Limb (tissue), 2 donors: ENCODE data around the gene CFAP97.
A peak's percentile ranks its signal among the peaks of the same experiment; 100 is the strongest.
"Not testable (repeated sequence)": the region's sequence is repeated elsewhere in the genome, so short reads cannot be mapped to it uniquely, and the experiment has no call there.

Experiments
- DNase-seq, 2 donors: peaks; one replicate each; pipeline ENCODE4 v3.0.0-alpha.2; 2016; ENCODE audit errors: extremely low spot score in 2 of 2

The CFAP97 gene

DNA sequence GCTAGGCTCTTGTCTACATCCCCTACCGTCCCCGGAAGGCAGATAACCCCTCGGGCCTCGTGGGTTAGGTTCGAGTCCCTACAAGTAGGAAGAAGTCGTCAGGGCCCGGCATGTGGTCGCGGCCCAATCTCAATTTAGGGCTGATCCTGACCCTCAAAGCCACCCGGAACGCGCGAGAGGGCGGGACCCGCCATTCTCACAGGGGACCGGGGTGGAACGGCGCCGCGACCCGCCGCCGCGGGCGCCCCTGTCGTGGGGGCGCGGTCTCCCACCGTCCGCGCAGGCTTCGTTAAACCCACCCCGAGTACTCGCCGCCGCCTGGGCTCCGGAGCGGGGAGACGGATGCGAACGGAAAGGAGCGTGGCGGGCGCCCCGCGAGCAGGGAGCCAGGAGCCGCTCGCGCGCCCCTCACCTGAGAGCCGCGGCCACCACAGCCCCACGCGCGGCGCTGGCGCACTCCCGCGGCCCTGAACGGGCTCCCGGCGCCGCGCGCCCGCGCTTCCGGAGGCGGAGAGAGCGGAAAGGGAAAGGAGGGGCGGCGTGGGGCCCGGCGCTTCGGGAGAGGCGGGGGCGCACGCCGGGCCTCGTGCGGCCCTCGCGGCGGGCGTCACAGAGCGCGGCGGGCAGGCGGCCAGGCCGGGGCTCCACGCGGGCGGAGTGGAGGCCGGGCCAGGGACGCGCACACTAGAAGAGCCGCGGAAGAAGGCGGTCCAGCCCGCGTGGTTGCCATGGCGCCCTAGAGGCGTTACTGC is at the start of gene CFAP97:
CFAP97 (minus strand) TSS at position 515 of the 752 bp plus-strand sequence. CDS start 12,804 bp downstream, outside the sequence.
- peak; percentile 90 to 92 for DNase-seq

DNA sequence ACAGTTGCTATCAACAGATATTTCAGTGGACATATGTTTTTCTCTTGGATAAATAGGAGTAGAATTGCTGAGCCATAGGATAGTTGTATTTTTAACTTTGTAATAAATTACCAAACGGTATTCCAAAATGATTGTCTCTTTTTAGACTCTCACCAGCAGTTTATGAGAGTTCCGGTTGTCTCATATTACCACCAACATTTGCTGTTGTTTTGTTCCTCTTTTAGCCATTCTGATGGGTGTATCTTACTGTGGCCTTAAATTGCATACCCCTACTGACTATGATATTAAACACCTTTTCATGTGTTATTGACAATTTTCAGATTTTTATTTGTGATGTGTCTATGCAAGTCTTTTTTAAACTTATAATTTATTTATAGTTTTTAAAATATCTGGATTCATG is 45.3 kb upstream of the CFAP97 start:
- no peak for DNase-seq

DNA sequence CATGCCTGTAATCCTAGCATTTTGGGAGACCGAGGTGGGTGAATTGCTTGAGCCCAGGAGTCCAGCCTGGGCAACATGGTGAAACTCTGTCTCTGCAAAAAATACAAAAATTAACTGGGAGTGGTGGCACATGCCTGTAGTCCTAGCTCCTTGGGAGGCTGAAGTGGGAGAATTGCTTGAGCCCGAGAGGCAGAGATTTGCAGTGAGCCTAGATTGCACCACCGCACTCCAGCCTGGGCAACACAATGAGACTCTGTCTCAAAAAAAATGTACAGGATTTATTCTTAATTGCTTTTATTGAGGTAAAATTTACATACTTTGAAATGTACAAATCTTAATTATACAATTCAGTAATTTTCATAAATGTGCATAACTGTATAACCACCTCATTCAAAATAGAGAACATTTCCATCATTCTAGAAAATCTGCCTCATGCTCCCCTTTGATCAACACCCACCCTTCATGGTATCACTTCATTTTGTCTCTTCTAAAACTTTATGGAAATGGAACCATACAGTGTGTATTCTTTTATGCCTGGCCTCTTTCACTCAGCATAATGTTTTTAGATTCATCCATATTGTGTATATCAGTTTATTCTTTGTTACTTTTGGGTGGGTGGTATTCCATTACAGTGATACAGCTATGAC is 44.7 kb upstream of the CFAP97 start:
- no peak for DNase-seq

DNA sequence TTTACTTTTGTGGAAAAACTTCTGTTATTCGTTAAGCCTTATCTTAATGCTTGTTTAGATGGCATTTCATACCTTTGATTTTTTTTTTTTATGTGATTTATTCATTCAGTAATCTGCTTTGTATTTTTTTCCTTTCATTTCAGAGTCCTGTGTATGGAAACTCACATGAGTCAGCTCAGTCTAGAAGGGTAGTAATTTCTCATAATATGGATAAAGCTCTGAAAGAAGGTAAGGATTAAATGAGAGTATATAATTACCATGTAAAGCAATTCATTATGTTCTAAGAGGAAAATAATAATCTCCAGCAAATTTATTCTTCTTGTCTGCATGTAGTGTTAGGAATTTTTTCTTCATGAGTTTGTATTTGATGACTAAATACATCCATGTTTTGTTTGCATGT is 43.4 kb upstream of the CFAP97 start:
- DNase-seq = no peak

DNA sequence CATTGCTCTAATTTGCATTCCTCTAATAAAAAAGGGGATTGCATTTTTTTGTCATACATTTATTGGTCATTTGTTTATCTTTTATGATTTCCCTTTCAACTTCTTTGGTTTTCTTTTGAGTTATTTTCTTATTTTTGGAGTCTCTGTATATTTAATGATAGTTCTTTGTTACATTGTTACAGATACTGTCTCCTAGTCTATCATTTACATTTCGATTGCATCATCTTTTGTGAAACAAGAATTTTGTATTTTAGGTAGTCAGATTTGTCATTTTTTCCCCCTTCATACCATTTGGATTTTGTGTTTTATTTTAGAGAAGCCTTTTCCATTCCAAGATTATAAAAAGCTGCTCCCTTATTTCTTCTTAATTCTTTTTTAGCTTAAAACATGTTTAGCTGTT is 42.7 kb upstream of the CFAP97 start:
- no peak for DNase-seq

DNA sequence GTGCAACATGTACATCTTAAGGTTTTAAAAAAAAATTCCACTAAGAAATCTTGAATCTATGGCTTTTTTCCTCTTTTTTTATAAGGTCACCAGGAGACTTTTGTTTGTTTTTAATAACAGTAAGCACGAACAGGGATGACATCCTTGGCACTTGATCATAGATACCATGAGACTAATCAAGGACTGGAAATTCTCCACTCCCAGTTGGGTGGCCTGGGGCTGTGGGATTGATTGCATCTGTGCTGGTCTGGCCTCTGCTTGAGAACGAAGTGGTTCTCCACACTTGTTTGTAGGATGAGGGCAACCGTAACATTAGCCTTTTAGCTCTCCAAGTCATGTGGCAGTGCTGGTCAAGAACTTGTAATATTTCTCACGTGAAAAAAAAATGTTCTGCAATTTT is 41.0 kb upstream of the CFAP97 start:
- no peak for DNase-seq

DNA sequence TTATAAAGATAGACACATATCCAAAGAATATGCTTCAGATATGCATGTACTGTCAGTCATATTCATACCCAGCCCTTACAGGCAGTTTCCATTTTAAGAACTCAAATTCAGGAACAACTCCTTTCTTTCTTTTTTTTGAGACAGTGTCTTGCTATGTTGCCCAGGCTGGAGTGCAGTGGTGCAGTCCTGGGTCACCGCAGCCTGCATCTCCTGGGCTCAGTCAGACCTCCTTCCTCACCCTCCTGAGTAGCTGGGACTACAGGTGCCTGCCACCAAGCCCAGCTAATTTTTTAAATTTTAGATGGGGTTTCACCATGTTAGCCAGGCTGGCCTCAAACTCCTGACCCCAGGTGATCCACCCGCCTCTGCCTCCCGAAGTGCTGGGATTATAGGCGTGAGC is 40.1 kb upstream of the CFAP97 start:
- no peak for DNase-seq

DNA sequence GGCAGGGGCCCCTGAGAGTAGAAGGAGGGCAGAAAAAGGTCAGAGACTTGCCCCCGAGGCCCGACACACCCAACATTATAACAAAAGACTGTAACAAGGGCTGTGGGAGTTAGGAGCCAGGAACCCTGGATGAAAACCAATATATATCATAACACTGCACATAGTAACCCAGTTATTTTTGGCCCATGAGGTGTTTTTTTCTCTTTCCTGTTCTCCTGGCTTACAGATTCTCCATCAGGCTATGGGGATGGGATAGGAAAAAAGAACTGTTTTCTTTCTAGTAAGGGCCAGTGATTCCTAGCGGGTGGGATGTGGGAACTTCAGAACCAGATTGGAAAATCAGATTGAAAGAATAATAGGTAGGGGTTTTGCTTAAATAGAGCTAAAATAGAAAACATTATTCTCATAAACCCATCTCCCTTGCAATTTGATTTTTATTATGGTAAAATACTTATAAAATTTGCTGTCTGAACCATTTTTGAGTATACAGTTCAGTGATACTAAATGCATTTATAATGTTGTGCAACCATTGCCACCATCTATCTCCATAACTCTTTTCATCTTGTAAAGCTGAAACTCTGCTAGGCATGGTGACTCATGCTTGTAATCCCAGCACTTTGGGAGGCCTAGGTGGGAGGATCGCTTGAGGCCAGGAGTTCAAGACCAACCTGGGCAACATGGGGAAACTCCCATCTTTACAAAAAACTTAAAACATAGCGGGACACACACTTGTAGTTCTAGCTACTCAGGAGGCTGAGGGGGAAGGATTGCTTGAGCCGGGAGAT is 39.1 kb upstream of the CFAP97 start:
- DNase-seq = no peak

DNA sequence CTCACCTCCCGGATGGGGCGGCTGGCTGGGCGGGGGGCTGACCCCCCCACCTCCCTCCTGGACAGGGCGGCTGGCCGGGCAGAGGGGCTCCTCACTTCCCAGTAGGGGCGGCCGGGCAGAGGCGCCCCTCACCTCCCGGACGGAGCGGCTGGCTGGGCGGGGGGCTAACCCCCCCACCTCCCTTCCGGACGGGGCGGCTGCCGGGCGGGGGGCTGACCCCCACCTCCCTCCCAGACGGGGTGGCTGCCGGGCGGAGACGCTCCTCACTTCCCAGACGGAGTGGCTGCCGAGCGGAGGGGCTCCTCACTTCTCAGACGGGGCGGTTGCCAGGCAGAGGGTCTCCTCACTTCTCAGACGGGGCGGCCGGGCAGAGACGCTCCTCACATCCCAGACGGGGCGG is 36.7 kb upstream of the CFAP97 start:
- DNase-seq = not testable (repeated sequence)

DNA sequence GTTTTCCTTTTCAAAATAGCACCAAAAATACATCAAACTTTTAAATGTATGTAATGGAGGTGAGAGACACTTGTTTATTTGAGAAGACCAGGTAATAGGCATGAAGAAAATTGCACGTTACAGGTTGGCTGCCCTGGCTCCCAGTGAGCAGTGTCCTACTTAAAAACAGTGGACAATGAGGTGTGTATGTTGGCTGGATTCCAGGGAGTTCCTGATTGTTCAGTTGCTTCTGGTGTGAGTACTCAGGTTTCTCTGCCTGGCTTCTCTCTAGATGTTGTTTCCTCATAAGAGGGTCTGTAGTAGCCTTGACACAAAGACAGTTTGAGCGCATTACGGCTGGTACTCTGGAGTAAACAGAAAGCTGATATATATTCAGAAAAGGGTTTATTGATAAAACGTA is 35.0 kb upstream of the CFAP97 start:
- DNase-seq = no peak

DNA sequence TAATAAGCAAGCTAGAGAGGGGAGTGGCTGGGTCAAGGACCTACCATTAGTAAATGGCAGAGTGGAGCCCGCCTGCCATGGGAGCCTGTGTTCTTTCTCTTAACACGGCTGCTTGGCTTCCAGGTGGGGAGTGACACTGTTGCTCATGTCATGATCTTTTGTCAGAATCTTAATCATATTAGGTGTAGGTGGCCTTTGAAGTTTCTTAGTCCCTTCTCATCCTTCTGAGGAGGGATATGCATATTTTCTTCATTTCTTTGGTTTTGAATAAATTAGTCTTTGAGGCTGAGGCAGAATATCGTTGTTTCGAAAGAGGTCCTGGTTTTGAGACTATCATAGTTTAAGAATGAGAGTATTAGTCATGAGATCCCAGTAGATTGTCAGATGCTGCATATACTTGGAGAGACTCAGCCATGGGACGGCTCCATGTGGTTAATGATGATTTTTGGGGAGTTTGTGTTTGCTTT is 34.4 kb upstream of the CFAP97 start:
- no peak for DNase-seq

DNA sequence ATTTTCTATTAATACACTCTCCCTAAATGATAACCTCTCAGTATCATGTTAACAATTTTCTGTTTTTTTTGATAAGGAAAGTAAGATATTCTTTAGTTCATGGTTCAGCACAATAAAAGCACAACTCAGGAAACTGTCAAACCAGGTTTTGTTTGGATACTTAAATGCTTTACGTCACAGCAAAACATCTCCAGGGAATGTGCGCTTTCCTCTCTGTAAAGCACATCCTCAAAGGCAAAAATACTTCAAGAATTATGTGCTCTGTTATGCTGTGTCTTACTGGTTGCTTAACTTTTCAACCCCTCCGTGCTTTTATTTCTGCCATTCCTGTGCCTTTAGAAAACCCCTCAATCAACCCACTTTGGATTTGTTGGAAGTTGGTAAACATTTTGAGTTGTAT is 33.4 kb upstream of the CFAP97 start:
- no peak for DNase-seq

DNA sequence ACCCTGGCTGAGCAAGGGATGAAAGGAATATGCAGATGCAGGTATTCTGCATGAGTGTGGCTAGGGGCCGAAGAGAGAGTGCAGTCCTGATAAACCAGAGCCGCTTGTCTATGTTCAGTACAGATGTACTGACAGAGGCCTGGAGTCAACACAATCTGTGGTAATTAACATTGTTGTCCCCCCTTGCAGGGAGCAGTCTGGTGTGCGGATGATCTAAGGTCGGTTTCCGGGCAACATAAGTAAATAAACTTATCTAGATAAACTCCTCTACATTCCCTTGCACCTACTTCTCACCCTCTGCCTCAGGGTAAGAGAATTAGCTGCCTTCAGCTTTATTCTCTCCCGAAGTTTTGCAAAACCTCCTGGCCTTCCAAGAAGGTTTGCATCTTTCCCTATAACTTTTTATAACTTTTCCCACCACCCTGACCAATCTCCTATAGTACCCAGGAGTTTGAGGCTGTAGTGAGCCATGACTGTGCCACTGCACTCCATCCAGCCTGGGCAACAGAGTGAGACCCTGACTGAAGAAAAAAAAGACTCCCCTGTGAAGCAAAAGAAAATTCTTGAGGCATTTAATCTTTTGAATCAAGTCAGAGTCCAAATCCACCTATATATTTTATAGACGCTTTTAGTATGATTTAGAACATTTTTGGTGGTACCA is 32.2 kb upstream of the CFAP97 start:
- no peak for DNase-seq

DNA sequence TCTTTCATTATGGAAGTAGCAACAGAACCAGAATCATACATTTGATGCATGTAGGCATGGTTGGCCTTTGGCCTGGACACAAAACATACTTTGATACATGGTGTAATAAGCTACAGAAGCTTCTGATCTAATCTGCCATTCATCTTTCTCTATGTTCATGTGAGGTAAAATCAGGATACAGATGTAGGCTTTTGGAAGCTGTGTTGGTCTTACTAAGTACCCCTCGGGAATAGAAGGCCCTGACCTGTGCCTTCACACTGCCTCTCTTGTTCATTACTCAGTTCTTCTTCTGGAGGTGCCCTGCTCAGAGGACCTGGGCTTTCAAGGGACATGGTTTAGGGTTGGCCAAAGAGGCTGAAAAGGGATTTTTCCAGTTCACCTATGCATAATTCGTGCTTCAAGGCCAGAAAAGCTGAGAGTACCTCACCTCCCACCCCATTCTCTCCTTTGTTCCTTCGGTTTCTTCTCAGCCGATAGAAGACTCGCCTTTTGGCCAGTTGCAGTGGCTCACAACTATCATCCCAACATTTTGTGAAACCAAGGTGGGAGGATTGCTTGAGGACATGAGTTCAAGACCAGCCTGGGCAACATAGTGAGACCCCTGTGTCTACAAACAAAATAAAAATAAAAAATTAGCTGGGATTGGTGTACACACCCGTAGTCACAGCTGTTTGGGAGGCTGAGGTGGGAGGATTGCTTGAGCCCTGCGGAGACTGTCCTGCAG is 31.5 kb upstream of the CFAP97 start:
- no peak for DNase-seq

DNA sequence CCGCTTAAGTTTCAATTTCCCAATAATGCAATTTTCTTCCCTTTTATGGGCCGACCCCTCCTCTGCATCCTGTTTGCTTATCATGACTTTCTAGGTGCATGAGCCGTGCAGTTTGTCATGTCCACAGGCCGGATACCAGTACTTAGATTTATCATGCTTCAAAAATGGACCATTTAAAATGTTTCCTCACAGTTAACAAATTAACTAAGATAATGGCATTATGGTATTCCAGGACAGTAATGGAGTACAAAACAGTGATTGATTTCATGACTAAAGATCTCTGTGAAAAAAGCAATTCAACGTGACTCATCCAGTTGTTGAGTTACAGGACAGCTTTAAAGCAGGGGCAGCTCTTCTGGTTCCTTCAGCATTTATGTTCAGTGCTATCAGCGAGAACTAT is 28.6 kb upstream of the CFAP97 start:
- no peak for DNase-seq

DNA sequence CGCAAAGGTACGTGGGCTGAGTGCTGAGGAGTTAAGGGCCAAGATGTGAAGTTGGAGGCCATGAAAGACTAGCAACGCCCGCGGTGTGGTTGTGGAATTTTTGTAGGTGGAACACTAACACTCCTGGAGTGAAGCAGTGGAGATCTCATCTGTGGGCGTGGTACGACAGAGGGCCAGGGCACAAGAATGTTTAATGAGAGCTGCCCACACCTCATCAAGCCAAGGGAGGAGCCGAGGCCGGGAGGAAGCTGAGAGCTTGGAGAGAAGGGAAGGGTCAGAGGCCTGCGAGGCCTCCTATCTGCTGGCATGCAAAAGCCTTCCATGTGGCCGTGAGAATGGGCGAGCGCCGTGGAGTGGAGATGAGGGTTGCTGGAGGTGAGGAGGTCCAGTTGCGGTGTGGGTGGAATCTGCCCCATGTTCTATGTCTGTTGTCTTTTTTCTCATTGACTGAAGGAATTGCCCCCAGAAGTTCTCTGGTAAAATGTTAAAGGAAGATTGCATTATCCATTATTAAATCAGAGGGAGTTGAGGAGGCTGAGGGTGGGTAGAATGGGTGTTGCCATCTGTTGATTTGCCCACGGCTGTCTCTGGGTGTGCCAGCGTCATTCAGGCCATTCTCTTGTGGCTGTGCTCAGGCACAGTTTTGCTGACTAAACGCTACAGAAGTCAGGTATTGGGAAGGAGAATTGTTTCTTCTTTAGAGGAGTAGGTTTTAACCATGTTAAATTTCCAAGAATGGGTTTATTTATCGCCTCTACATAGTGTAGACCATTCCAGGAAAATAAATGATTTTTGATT is 25.4 kb upstream of the CFAP97 start:
- no peak for DNase-seq

DNA sequence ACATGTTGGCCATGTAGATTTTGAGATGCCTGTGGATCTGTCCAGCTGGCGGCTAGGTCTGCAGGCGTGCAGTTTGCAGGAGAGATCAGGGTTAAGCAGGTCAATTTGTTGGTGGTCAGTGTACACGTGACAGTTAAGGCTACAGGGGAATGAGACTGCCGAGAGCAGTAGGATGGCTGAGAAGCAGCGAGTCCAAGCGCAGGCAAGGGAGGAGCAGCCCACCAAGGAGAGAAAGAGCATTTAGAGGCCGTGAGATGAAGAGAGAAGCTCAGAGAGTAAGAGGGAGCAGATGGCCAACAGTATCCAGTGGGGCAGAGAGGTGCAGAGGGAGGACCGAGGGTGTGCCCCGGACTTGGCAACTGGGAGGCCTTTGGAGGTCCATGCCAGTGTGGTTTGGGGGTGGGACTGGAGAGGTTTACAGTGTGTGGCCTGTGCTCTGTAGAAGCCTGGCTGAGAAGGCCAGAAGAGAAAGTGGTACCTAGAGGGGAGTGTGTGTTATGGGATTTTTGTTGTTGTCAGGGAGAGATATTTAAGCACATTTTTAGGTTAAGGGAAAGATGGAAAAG is 24.0 kb upstream of the CFAP97 start:
- DNase-seq = no peak

DNA sequence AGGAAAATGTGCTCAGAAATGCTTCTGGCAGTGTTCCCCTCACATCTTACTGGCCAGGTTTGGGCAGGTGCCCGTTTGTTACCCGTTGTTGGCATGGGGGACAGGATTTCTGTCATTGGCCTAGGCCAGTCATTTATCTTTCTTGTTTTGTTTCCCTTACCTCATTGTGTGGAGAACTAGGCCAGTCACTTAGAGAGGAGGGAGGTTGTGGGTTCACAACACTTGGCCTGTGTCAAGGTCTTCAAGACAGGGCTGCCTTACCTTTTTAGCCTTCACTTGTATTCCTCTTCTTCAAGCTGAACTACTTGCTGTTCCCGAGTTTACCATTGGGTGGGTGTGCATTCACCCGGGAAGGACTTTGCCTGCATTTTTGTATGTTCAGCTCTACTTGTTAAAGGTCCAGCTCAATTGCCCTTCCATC is 23.3 kb upstream of the CFAP97 start:
- DNase-seq = no peak

DNA sequence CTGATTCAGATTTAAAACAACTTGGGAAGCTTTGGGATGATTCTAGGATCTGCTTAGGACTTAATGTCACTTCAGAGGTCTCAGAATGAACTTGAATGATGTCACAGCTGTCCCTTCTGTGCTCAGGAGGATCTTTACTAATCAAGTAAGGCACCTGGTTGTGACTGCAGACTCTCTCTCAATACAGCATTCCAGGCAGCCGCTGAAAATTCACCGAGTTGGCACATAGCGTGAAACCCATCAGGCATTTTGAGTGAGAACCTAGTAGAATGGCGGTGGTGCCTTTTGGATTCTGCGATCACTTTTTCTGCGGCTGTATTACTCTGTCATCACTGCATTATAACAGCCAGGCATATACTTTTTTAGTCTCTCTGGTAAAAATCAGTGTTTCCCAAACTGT is 22.1 kb upstream of the CFAP97 start:
- DNase-seq = no peak

DNA sequence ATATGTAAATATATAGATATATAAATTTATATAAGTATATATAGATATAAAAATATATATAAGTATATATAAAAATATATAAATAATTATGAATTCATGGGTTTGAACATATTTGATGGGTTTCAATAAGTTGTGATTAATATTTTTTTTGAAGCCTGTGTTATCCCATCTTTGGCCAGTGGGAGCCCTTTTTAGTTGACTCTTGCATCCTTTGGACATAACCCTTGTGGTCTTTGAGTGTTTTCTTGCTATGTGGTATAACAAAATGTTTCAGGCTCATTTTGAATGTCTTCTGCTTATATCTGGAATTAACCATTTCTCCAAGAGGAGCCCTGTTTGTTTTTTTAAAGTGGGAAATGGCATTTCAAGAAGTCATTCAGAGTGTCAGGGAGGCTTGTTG is 20.8 kb upstream of the CFAP97 start:
- no peak for DNase-seq
